ENCODE data around the gene CPTP. TPM values are rescaled to one million over a fixed set of nuclear protein-coding genes. Genes with fewer than 3 reads are reported as not detected.

Gene CPTP
- total and polyA plus RNA-seq, 4 donors: 7.9 to 45.1 (median 22.5) TPM

- no peak for DNase-seq (ENCODE audit: low spot score)
- Histone ChIP-seq H3K4me1 (ENCODE audit: control insufficient read depth in 4 of 4, insufficient read depth in 4 of 4, low read length in 3 of 4) (peaks cover 3 to 20% (median 11%) of the 10 kb centered on the region in 4 donors), H3K27ac (ENCODE audit: low read depth in 1 of 2, low read length in 2 of 2) (no peak overlapping the region), H3K9ac (ENCODE audit: low read depth in 1 of 2, low read length in 2 of 2) (no peak overlapping the region), H3K36me3 (ENCODE audit: control insufficient read depth in 4 of 4, insufficient read depth in 3 of 4, low read depth in 1 of 4, low read length in 3 of 4) (peaks cover 2 to 16% (median 7%) of the 10 kb centered on the region in 4 donors), H3K4me3 (ENCODE audit: low read depth in 1 of 3, low read length in 3 of 3) (no peak overlapping the region), H3K27me3 (ENCODE audit: control insufficient read depth in 4 of 4, insufficient read depth in 4 of 4, low read length in 3 of 4) (no peaks in the 10 kb centered on the region), H3K9me3 (ENCODE audit: control insufficient read depth in 4 of 4, low read length in 3 of 4) (no peaks in the 10 kb centered on the region)
- WGBS: 93% methylated on average over 36 of the region's 36 CpGs
- TF ChIP-seq YY1 (IDR thresholded peaks at IDR 0.05): no peak
Observed at GRCh38 chr1:1318777-1319645, 5.6 kb upstream of the CPTP start.

GRCh38 chr1:1319646-1319941 lies 5.0 kb upstream of the CPTP start:
- Histone ChIP-seq H3K9ac (ENCODE audit: low read depth in 1 of 2, low read length in 2 of 2) (no peak overlapping the region), H3K9me3 (ENCODE audit: control insufficient read depth in 4 of 4, low read length in 3 of 4) (no peaks in the 10 kb centered on the region), H3K27me3 (ENCODE audit: control insufficient read depth in 4 of 4, insufficient read depth in 4 of 4, low read length in 3 of 4) (no peaks in the 10 kb centered on the region), H3K4me3 (ENCODE audit: low read depth in 1 of 3, low read length in 3 of 3) (no peak overlapping the region), H3K36me3 (ENCODE audit: control insufficient read depth in 4 of 4, insufficient read depth in 3 of 4, low read depth in 1 of 4, low read length in 3 of 4) (peaks cover 2 to 11% (median 6%) of the 10 kb centered on the region in 4 donors), H3K27ac (ENCODE audit: low read depth in 1 of 2, low read length in 2 of 2) (no peak overlapping the region), H3K4me1 (ENCODE audit: control insufficient read depth in 4 of 4, insufficient read depth in 4 of 4, low read length in 3 of 4) (peaks cover 3 to 20% (median 11%) of the 10 kb centered on the region in 4 donors)
- 88% methylated on average over 13 of the region's 13 CpGs for WGBS
- TF ChIP-seq SP1 (IDR thresholded peaks at IDR 0.05): peak; percentile 54
- TF ChIP-seq CTCF (IDR thresholded peaks at IDR 0.05; ENCODE audit: low read depth, low read length, missing input control): no peak
- TF ChIP-seq ZBTB33 (IDR thresholded peaks at IDR 0.05): no peak
- no peak for TF ChIP-seq EGR1 (IDR thresholded peaks at IDR 0.05; ENCODE audit: low read depth in 2 of 2)
- TF ChIP-seq RXRA (IDR thresholded peaks at IDR 0.05): no peak
- TF ChIP-seq FOXA1 (IDR thresholded peaks at IDR 0.05): no peak
- no peak for TF ChIP-seq RAD21 (IDR thresholded peaks at IDR 0.05)
- no peak for TF ChIP-seq ATF3 (IDR thresholded peaks at IDR 0.05)
- TF ChIP-seq FOXA2 (IDR thresholded peaks at IDR 0.05): no peak
- TF ChIP-seq HNF4A (conservative IDR thresholded peaks at IDR 0.05): peak in 1 of 2 donors; percentile 12
- no peak for TF ChIP-seq GABPA (IDR thresholded peaks at IDR 0.05 in 1 of 2, conservative IDR thresholded peaks at IDR 0.05 in 1 of 2)
- TF ChIP-seq NR2F2 (IDR thresholded peaks at IDR 0.05): no peak
- no peak for DNase-seq (ENCODE audit: low spot score)
